Loucy (cell line): ENCODE results near the gene CASQ1.

Source experiments
- CTCF ChIP-seq: fragments of 200-600 bp; sonication (generic); conservative IDR thresholded peaks from 2 replicates; pipeline ENCODE4 v1.5.1; 2014; ENCODE audit warnings: mild to moderate bottlenecking, antibody characterized with exemption, low read length
- EZH2phosphoT487 ChIP-seq: fragments of 200-600 bp; IDR thresholded peaks from 2 replicates; pipeline ENCODE4 v1.6.1; 2018; ENCODE audit warnings: antibody characterized with exemption, mild to moderate bottlenecking, moderate library complexity, borderline replicate concordance

GRCh38 chr1:160239582-160240299 lies 49.4 kb downstream of the CASQ1 start:
- TF ChIP-seq CTCF (no peak), EZH2phosphoT487 (no peak)
